ENCODE measurements around the gene ATXN3.
"Not testable (repeated sequence)": the region's sequence is repeated elsewhere in the genome, so short reads cannot be mapped to it uniquely, and the experiment has no call there.

Gene ATXN3

GRCh38 chr14:92058006-92058917, 48.1 kb downstream of the ATXN3 start:
- DNase-seq: no peak

GRCh38 chr14:92049781-92050180, 56.6 kb downstream of the ATXN3 start:
- DNase-seq: no peak

- DNase-seq: not testable (repeated sequence)
Observed at GRCh38 chr14:92049221-92049620, 57.2 kb downstream of the ATXN3 start.

- not testable (repeated sequence) for DNase-seq
Observed at GRCh38 chr14:92045904-92046303, 60.5 kb downstream of the ATXN3 start.

GRCh38 chr14:92041766-92042165, 64.6 kb downstream of the ATXN3 start:
- not testable (repeated sequence) for DNase-seq

GRCh38 chr14:92041203-92041602, 65.2 kb downstream of the ATXN3 start:
- DNase-seq: no peak

- no peak for DNase-seq
Observed at GRCh38 chr14:92040431-92041051, 65.8 kb downstream of the ATXN3 start.

GRCh38 chr14:92039719-92040430, 66.5 kb downstream of the ATXN3 start, which contains the start of gene TRIP11:
TRIP11 (minus strand) TSS chr14:92040059; CDS start chr14:92039685, 374 bp downstream.
- DNase-seq: peak; percentile 58

GRCh38 chr14:92039063-92039718, 67.2 kb downstream of the ATXN3 start:
- DNase-seq: no peak

GRCh38 chr14:92037989-92038388, 68.4 kb downstream of the ATXN3 start:
- no peak for DNase-seq

- no peak for DNase-seq
Observed at GRCh38 chr14:92035890-92036289, 70.5 kb downstream of the ATXN3 start.

GRCh38 chr14:92033906-92034687, 72.3 kb downstream of the ATXN3 start:
- DNase-seq: no peak

GRCh38 chr14:92033433-92033832, 72.9 kb downstream of the ATXN3 start:
- no peak for DNase-seq

- no peak for DNase-seq
Observed at GRCh38 chr14:92026548-92027190, 79.7 kb downstream of the ATXN3 start.

GRCh38 chr14:92022036-92022435, 84.3 kb downstream of the ATXN3 start:
- DNase-seq: no peak

GRCh38 chr14:92021523-92021922, 84.9 kb downstream of the ATXN3 start:
- DNase-seq: no peak

- DNase-seq: no peak
Observed at GRCh38 chr14:92014040-92014439, 92.3 kb downstream of the ATXN3 start.

- DNase-seq: no peak
Observed at GRCh38 chr14:92012121-92012748, 94.1 kb downstream of the ATXN3 start.

- no peak for DNase-seq
Observed at GRCh38 chr14:92010644-92011043, 95.7 kb downstream of the ATXN3 start.

- no peak for DNase-seq
Observed at GRCh38 chr14:92009604-92010003, 96.8 kb downstream of the ATXN3 start.

Data from GOT3 (cell line).